HepG2 (cell line): ENCODE data around the gene ZNF48. TPM values are rescaled to one million over a fixed set of nuclear protein-coding genes. Genes with fewer than 3 reads are reported as not detected.

Source experiments
- ATAC-seq: fragments of 200-7000 bp; cut with Tn5 transposase; 3 replicates; pipeline ENCODE4 v1.9.1; 2020; ENCODE audit warnings: mild to moderate bottlenecking, moderate library complexity
- BruUV-seq: library from RNA; stranded (reverse); fragments of 400-500 nt; replicated peaks from 2 replicates; lab custom pipeline; 2021; lab: Mats Ljungman, UMichigan
- CTCF ChIA-PET: fragments of 300-600 bp; formaldehyde crosslinking; extraction: SDS; loops from one replicate; lab custom pipeline; 2021; ENCODE audit warnings: low total read pairs, inconsistent platforms, low intra/inter-chr PET ratio; lab: Yijun Ruan, JAX
- POLR2A ChIA-PET: fragments of 350-600 bp; sonication (Branson Sonifier 250); formaldehyde crosslinking; loops from one replicate; lab custom pipeline; 2020; ENCODE audit warnings: antibody characterized with exemption, inconsistent platforms; lab: Yijun Ruan, JAX
- DNase-seq: peaks from one replicate; pipeline ENCODE4 v3.0.0-alpha.2; 2015; ENCODE audit warnings: low spot score
- FAIRE-seq: peaks from 3 replicates; lab custom pipeline; 2011; peaks lifted over from hg19 to GRCh38; lab: Jason Lieb, UNC
- H2AFZ ChIP-seq: one replicate; pipeline ENCODE4 v1.6.1; 2011; ENCODE audit warnings: low read length, inconsistent platforms
- H3K27ac ChIP-seq: fragments of 300-600 bp; 3 replicates; pipeline ENCODE4 v1.8.0; 2011; ENCODE audit warnings: mixed run types, mild to moderate bottlenecking, mixed read lengths, low read length, inconsistent platforms; ENCODE audit not compliant: insufficient read depth; ENCODE audit errors: extremely low read length
- H3K27me3 ChIP-seq, 2 experiments: fragments of 200-600 bp in 1 of 2; 2 replicates in 1 of 2; 3 replicates in 1 of 2; pipeline versions ENCODE4 v1.6.0 to v1.8.0; 2011; ENCODE audit warnings: low read length in 2 of 2, mild to moderate bottlenecking in 2 of 2, moderate library complexity in 2 of 2, inconsistent platforms in 1 of 2; ENCODE audit not compliant: insufficient read depth in 2 of 2, control insufficient read depth in 1 of 2
- H3K36me3 ChIP-seq, 2 experiments: fragments of 200-600 bp in 1 of 2; replicated peaks in 1 of 2; 2 replicates in 1 of 2; 3 replicates in 1 of 2; pipeline versions ENCODE4 v1.5.1 to v1.8.0; 2011; ENCODE audit warnings: low read length in 2 of 2, inconsistent platforms in 1 of 2; ENCODE audit not compliant: insufficient read depth in 2 of 2, control insufficient read depth in 1 of 2
- H3K4me1 ChIP-seq: 2 replicates; pipeline ENCODE4 v1.5.1; 2012; ENCODE audit warnings: low read length, inconsistent platforms; ENCODE audit not compliant: insufficient read depth
- H3K4me2 ChIP-seq: 2 replicates; pipeline ENCODE4 v1.6.0; 2011; ENCODE audit warnings: low read depth, low read length, inconsistent platforms
- H3K4me3 ChIP-seq, 3 experiments: fragments of 200-600 bp in 1 of 3; sonication (generic), shearing (Covaris generic) in 1 of 3; replicated peaks in 1 of 3; 2 replicates each; pipeline ENCODE4 v1.5.1; 2011 to 2016; ENCODE audit warnings: low read length in 3 of 3, inconsistent platforms in 2 of 3, low read depth in 2 of 3, mild to moderate bottlenecking in 2 of 3, control low read depth in 1 of 3, mixed read lengths in 1 of 3; ENCODE audit not compliant: insufficient read depth in 1 of 3
- H3K79me2 ChIP-seq: one replicate; pipeline ENCODE4 v1.6.1; 2011; ENCODE audit warnings: low read length, inconsistent platforms; ENCODE audit not compliant: insufficient read depth
- H3K9ac ChIP-seq: 2 replicates; pipeline ENCODE4 v1.6.0; 2011; ENCODE audit warnings: mild to moderate bottlenecking, low read depth, low read length, inconsistent platforms; ENCODE audit not compliant: insufficient read depth
- H3K9me3 ChIP-seq: 2 replicates; pipeline ENCODE4 v1.5.1; 2012; ENCODE audit warnings: mild to moderate bottlenecking, low read length
- H4K20me1 ChIP-seq: 2 replicates; pipeline ENCODE4 v1.6.0; 2011; ENCODE audit warnings: inconsistent platforms, mild to moderate bottlenecking, low read length, moderate library complexity; ENCODE audit not compliant: insufficient read depth
- ATF2 ChIP-seq: sonication (generic); formaldehyde crosslinking; IDR thresholded peaks from 2 replicates; pipeline ENCODE4 v1.4.0; 2020; ENCODE audit warnings: missing genetic modification reagents
- CAMTA2 ChIP-seq: sonication (generic); formaldehyde crosslinking; IDR thresholded peaks from 2 replicates; pipeline ENCODE4 v1.4.0; 2020; ENCODE audit warnings: mild to moderate bottlenecking, missing genetic modification reagents, borderline replicate concordance
- GTF3A ChIP-seq: sonication (generic); formaldehyde crosslinking; conservative IDR thresholded peaks from 2 replicates; pipeline ENCODE4 v1.4.0; 2020; ENCODE audit warnings: mild to moderate bottlenecking, missing genetic modification reagents
- HOXA3 ChIP-seq: sonication (generic); formaldehyde crosslinking; IDR thresholded peaks from 2 replicates; pipeline ENCODE4 v1.5.0; 2020; ENCODE audit warnings: missing genetic modification reagents
- IRF9 ChIP-seq: sonication (generic); formaldehyde crosslinking; IDR thresholded peaks from 2 replicates; pipeline ENCODE4 v1.8.0; 2022; ENCODE audit warnings: missing genetic modification reagents, mild to moderate bottlenecking, borderline replicate concordance
- JUNB ChIP-seq: sonication (generic); formaldehyde crosslinking; IDR thresholded peaks from 2 replicates; pipeline ENCODE4 v1.8.0; 2022; ENCODE audit warnings: missing genetic modification reagents, mild to moderate bottlenecking, borderline replicate concordance
- PRPF4 ChIP-seq: fragments of 200-400 bp; formaldehyde crosslinking; IDR thresholded peaks from 2 replicates; pipeline ENCODE4 v1.6.1; 2016; ENCODE audit warnings: low read length, low read depth; ENCODE audit not compliant: poor library complexity, severe bottlenecking
- SIN3A ChIP-seq: IDR thresholded peaks from 2 replicates; pipeline ENCODE4 v1.6.1; 2011; ENCODE audit warnings: low read depth, mild to moderate bottlenecking, control low read depth, low read length, borderline replicate concordance
- SRSF1 ChIP-seq: fragments of 200-400 bp; formaldehyde crosslinking; optimal IDR thresholded peaks from 2 replicates; pipeline ENCODE3; 2017; ENCODE audit warnings: mild to moderate bottlenecking, low read depth, low read length, moderate library complexity
- ZBTB46 ChIP-seq: sonication (generic); formaldehyde crosslinking; IDR thresholded peaks from 2 replicates; pipeline ENCODE4 v1.4.0; 2020; ENCODE audit warnings: mild to moderate bottlenecking, missing genetic modification reagents, borderline replicate concordance
- ZKSCAN1 ChIP-seq: fragments of 150-350 bp; IDR thresholded peaks from 2 replicates; pipeline ENCODE4 v1.6.1; 2014; ENCODE audit warnings: low read length
- ZNF451 ChIP-seq: sonication (generic); formaldehyde crosslinking; IDR thresholded peaks from 2 replicates; pipeline ENCODE4 v1.5.0; 2020; ENCODE audit warnings: mild to moderate bottlenecking, missing genetic modification reagents
- ZNF776 ChIP-seq: sonication (generic); formaldehyde crosslinking; IDR thresholded peaks from 2 replicates; pipeline ENCODE4 v1.4.0; 2020; ENCODE audit warnings: mild to moderate bottlenecking, missing genetic modification reagents
- ZNF800 ChIP-seq: sonication (generic); formaldehyde crosslinking; IDR thresholded peaks from 2 replicates; pipeline ENCODE4 v1.4.0; 2020; ENCODE audit warnings: missing genetic modification reagents
- WGBS: methylation state at CpG from one replicate; pipeline ENCODE4 v1.1.6; 2017; ENCODE audit warnings: low lambda C conversion rate; 5-methylcytosine and 5-hydroxymethylcytosine counted together
- in situ Hi-C: cut with HindIII; loops from 2 replicates; pipeline ENCODE4 v1.10.0; 2017; ENCODE audit warnings: low pct_unique_long_range_greater_than_20kb; ENCODE audit not compliant: extremely low pct_ligation_motif_present
- intact Hi-C: fragments of 100-400 bp; cut with micrococcal nuclease; formaldehyde crosslinking; loops from one replicate; pipeline ENCODE4 v1.10.0; 2022; ENCODE audit not compliant: unreplicated experiment
- polyA plus RNA-seq, 8 experiments: library from polyadenylated mRNA; depleted of rRNA in 3 of 8; stranded (reverse) in 7 of 8; unstranded in 1 of 8; fragments of >200 nt; fragmentation: Illumina TruSeq in 4 of 8; extraction: Trizol in 4 of 8; gene quantifications; 2 replicates each; pipeline versions ENCODE4 v1.2.1 to v1.2.3, GENCODE V29; 2011 to 2016; ENCODE audit warnings: low read depth in 4 of 8, missing spikeins in 1 of 8, mixed read lengths in 1 of 8; ENCODE audit not compliant: insufficient read depth in 1 of 8
- total RNA-seq, 5 experiments: library from RNA; depleted of rRNA; stranded (reverse); fragments of >200 nt; fragmentation: Illumina TruSeq; extraction: Trizol; gene quantifications; 2 replicates each; pipeline ENCODE4 v1.2.3, GENCODE V29; 2016; ENCODE audit warnings: low read depth in 1 of 5

ZNF48 gene
- total and polyA plus RNA-seq, 2 of the 13 experiments (the other 11 are each of a cell fraction or from before 2014, with no cell fraction given) = 9.9 to 12.3 TPM

- TF ChIP-seq SRSF1 = no peak
- 0 out of 2 replicates have a peak, but pooled peaks have one; percentile 62 for TF ChIP-seq ZKSCAN1
- no peak for TF ChIP-seq ATF2 (CRISPR knock-in tag)
- no peak for TF ChIP-seq HOXA3 (CRISPR knock-in tag)
- no peak for TF ChIP-seq JUNB (CRISPR knock-in tag)
These were observed 3.6 kb downstream of the ZNF48 start (continued) for GRCh38 chr16:30398661-30399434.

GRCh38 chr16:30399435-30400186, 4.4 kb downstream of the ZNF48 start:
- H3K27ac ChIP-seq = peak overlapping the region; percentile 87
- H3K27me3 ChIP-seq = no peaks in the 10 kb centered on the region
- ChIA-PET POLR2A (interaction anchor here (1.4 to 2.9 kb wide), 2 partner anchors 8 to 10 kb away, joined by 3 to 16 read pairs; partner anchors contain the start of gene ZNF771), CTCF (no interaction called here)
- 58% methylated on average over 9 of the region's 12 CpGs for WGBS
- H3K4me1 ChIP-seq = peaks cover 51% of the 10 kb centered on the region
- no peaks in the 10 kb centered on the region for H3K9me3 ChIP-seq
- peak overlapping the region; percentile 44 to 80 (median 74); a peak in 5 of 6 replicates for H3K4me3 ChIP-seq
- peak overlapping the region; percentile 82 for H3K9ac ChIP-seq
- H3K4me2 ChIP-seq = peak overlapping the region; percentile 84
- H3K79me2 ChIP-seq = peaks cover 17% of the 10 kb centered on the region
- BruUV-seq = no TSS peak
- intact Hi-C loops = loop anchor here (1.0 kb wide), 1 partner anchor 10 kb away; no protein-coding TSS in a partner anchor
- ATAC-seq = no peak
- H4K20me1 ChIP-seq = no peaks in the 10 kb centered on the region; the same call in 1 of the 2 replicates
- no peak overlapping the region for H2AFZ ChIP-seq
- in situ Hi-C loops = no loop called here
- DNase-seq = no peak
- no peak for FAIRE-seq
- peaks cover 3 to 17% of the 10 kb centered on the region in 2 experiments; a peak in 4 of 5 replicates for H3K36me3 ChIP-seq
- TF ChIP-seq ZNF800 (CRISPR knock-in tag) (no peak), GTF3A (CRISPR knock-in tag) (no peak), ZBTB46 (CRISPR knock-in tag) (no peak), SIN3A (no peak), ZNF776 (CRISPR knock-in tag) (no peak), PRPF4 (peak; percentile 26), ZNF451 (CRISPR knock-in tag) (0 out of 2 replicates have a peak, but pooled peaks have one; percentile 50), IRF9 (CRISPR knock-in tag) (no peak), CAMTA2 (no peak)
